Gastrocnemius medialis (tissue), 4 donors: Measurements from ENCODE around the gene RPL10A. TPM values are rescaled to one million over a fixed set of nuclear protein-coding genes. Genes with fewer than 3 reads are reported as not detected.

ENCODE experiments used
- ATAC-seq, 2 donors: fragments of 150-250 bp; one replicate each; pipeline ENCODE4 v1.9.1; 2016
- DNase-seq, 2 donors: peaks; one replicate each; pipeline ENCODE4 v3.0.0-alpha.2; 2019
- H3K27ac ChIP-seq, 4 donors: fragments of 200-600 bp; sonication (generic); 1 replicate in 1 of 4; 2 replicates in 3 of 4; pipeline ENCODE4 v1.5.1; 2016 to 2018; ENCODE audit warnings: mild to moderate bottlenecking in 2 of 4, moderate library complexity in 1 of 4
- H3K27me3 ChIP-seq, 3 donors: fragments of 200-600 bp; sonication (generic) in 2 of 3; 1 replicate in 1 of 3; 2 replicates in 2 of 3; pipeline versions ENCODE4 v1.5.1 to v1.6.0; 2016 to 2019; ENCODE audit warnings: mild to moderate bottlenecking in 1 of 3, moderate library complexity in 1 of 3
- H3K36me3 ChIP-seq, 2 donors: fragments of 200-600 bp; sonication (generic) in 1 of 2; one replicate each; pipeline ENCODE4 v1.5.1; 2017 to 2018
- H3K4me1 ChIP-seq, 2 donors: fragments of 200-600 bp; sonication (generic) in 1 of 2; one replicate each; pipeline ENCODE4 v1.5.1; 2016 to 2017; ENCODE audit warnings: mild to moderate bottlenecking in 2 of 2
- H3K4me3 ChIP-seq, 4 donors: fragments of 200-600 bp; sonication (generic) in 3 of 4; 1 replicate in 1 of 4; 2 replicates in 3 of 4; pipeline ENCODE4 v1.5.1; 2016 to 2019; ENCODE audit warnings: mild to moderate bottlenecking in 2 of 4
- H3K9me3 ChIP-seq, 3 donors: fragments of 200-600 bp; sonication (generic) in 2 of 3; 1 replicate in 1 of 3; 2 replicates in 2 of 3; pipeline ENCODE4 v1.5.1; 2016 to 2019
- POLR2A ChIP-seq, 2 donors: fragments of 450-650 bp; IDR thresholded peaks; one replicate each; pipeline ENCODE4 v1.6.1; 2017; ENCODE audit warnings: antibody characterized with exemption in 2 of 2, mild to moderate bottlenecking in 2 of 2, moderate library complexity in 2 of 2
- in situ Hi-C, 4 donors: fragments of 200-750 bp; cut with MboI; loops; one replicate each; pipeline versions ENCODE4 v1.15.0 to v1.8.0; 2017; ENCODE audit warnings: low sequenced_read_pairs in 4 of 4
- intact Hi-C: fragments of 100-400 bp; cut with DNase I; formaldehyde crosslinking; loops from one replicate; pipeline ENCODE4 v1.15.1; 2023; ENCODE audit warnings: low total_unique reads
- total RNA-seq, 4 donors: library from RNA; depleted of rRNA; stranded (reverse); fragments of >200 nt; gene quantifications; one replicate each; pipeline versions ENCODE4 v1.1.0 to v1.2.3, GENCODE V29; 2016
- TF ChIP-seq, protein P1 (sequence below), 5 experiments: fragments of 450-650 bp in 3 of 5; fragments of 200-600 bp in 2 of 5; sonication (generic) in 2 of 5; IDR thresholded peaks in 4 of 5; conservative IDR thresholded peaks in 1 of 5; 1 replicate in 4 of 5; 2 replicates in 1 of 5; pipeline ENCODE4 v1.5.1; 2016 to 2019; ENCODE audit warnings: antibody characterized with exemption in 5 of 5, mild to moderate bottlenecking in 3 of 5, moderate library complexity in 3 of 5

Gene RPL10A
- total RNA-seq, 4 donors from 2014 or later = 772 to 1,014 (median 808) TPM

DNA sequence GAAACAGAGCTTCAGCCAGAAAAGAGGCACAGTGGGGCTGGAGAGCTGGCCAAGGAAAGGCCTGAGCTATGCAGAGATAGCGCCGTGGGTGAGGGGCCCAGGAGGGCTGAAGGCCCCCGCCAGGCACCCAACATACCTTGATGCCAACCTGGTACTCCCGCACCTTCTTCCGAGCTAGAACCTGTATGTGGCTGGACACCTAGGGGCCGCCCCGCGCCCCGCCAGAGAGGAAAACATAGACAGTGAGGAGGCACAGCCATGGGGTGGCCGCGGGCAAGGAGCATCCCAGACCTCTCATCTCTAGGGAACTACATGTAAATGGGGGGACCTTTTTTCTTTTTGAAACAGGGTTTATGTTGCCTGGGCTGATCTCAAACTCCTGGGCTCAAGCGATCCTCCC is 12.0 kb downstream of the RPL10A start:
- intact Hi-C loops = no loop called here
- no peak for ATAC-seq
- TF ChIP-seq POLR2A (IDR thresholded peaks at IDR 0.05) = no peak
- TF ChIP-seq, protein P1, sequence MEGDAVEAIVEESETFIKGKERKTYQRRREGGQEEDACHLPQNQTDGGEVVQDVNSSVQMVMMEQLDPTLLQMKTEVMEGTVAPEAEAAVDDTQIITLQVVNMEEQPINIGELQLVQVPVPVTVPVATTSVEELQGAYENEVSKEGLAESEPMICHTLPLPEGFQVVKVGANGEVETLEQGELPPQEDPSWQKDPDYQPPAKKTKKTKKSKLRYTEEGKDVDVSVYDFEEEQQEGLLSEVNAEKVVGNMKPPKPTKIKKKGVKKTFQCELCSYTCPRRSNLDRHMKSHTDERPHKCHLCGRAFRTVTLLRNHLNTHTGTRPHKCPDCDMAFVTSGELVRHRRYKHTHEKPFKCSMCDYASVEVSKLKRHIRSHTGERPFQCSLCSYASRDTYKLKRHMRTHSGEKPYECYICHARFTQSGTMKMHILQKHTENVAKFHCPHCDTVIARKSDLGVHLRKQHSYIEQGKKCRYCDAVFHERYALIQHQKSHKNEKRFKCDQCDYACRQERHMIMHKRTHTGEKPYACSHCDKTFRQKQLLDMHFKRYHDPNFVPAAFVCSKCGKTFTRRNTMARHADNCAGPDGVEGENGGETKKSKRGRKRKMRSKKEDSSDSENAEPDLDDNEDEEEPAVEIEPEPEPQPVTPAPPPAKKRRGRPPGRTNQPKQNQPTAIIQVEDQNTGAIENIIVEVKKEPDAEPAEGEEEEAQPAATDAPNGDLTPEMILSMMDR (IDR thresholded peaks at IDR 0.05 in 4 of 5, conservative IDR thresholded peaks at IDR 0.05 in 1 of 5) = no peak
- no peaks in the 10 kb centered on the region for H3K9me3 ChIP-seq
- no peak overlapping the region for H3K27ac ChIP-seq
- no peaks in the 10 kb centered on the region for H3K27me3 ChIP-seq
- peaks cover 0 to 4% of the 10 kb centered on the region in 2 donors for H3K36me3 ChIP-seq
- no peak for DNase-seq
- no peaks in the 10 kb centered on the region for H3K4me1 ChIP-seq
- H3K4me3 ChIP-seq = no peak overlapping the region
- in situ Hi-C loops = no loop called here

- H3K36me3 ChIP-seq = peaks cover 0 to 4% of the 10 kb centered on the region in 2 donors
- no peak for DNase-seq
- ATAC-seq = no peak
- H3K4me3 ChIP-seq = no peak overlapping the region
- H3K27ac ChIP-seq = no peak overlapping the region
- H3K27me3 ChIP-seq = no peaks in the 10 kb centered on the region
- intact Hi-C loops (no loop called here), in situ Hi-C loops (no loop called here)
- no peak for TF ChIP-seq POLR2A (IDR thresholded peaks at IDR 0.05)
- TF ChIP-seq, protein P1 (IDR thresholded peaks at IDR 0.05 in 4 of 5, conservative IDR thresholded peaks at IDR 0.05 in 1 of 5) = no peak
- H3K4me1 ChIP-seq = peaks cover 0 to 6% of the 10 kb centered on the region in 2 donors
- H3K9me3 ChIP-seq = no peaks in the 10 kb centered on the region
Observed at GRCh38 chr6:35481226-35481625, 13.0 kb downstream of the RPL10A start.

GRCh38 chr6:35483062-35483461 is 14.9 kb downstream of the RPL10A start:
- in situ Hi-C loops (no loop called here), intact Hi-C loops (no loop called here)
- peaks cover 0 to 4% of the 10 kb centered on the region in 2 donors for H3K36me3 ChIP-seq
- H3K9me3 ChIP-seq = no peaks in the 10 kb centered on the region
- DNase-seq (no peak), ATAC-seq (no peak)
- no peak overlapping the region for H3K27ac ChIP-seq
- H3K27me3 ChIP-seq = no peaks in the 10 kb centered on the region
- TF ChIP-seq, protein P1 (IDR thresholded peaks at IDR 0.05 in 4 of 5, conservative IDR thresholded peaks at IDR 0.05 in 1 of 5) = no peak
- TF ChIP-seq POLR2A (IDR thresholded peaks at IDR 0.05) = no peak
- H3K4me3 ChIP-seq = no peak overlapping the region
- H3K4me1 ChIP-seq = peaks cover 0 to 14% of the 10 kb centered on the region in 2 donors

- in situ Hi-C loops = no loop called here
- TF ChIP-seq POLR2A (IDR thresholded peaks at IDR 0.05) = no peak
- TF ChIP-seq, protein P1 (IDR thresholded peaks at IDR 0.05 in 4 of 5, conservative IDR thresholded peaks at IDR 0.05 in 1 of 5) = no peak
- H3K27me3 ChIP-seq = no peaks in the 10 kb centered on the region
- H3K9me3 ChIP-seq = no peaks in the 10 kb centered on the region
- H3K4me3 ChIP-seq = no peak overlapping the region
- intact Hi-C loops = no loop called here
- no peak overlapping the region for H3K27ac ChIP-seq
- H3K36me3 ChIP-seq = no peaks in the 10 kb centered on the region
- DNase-seq (no peak), ATAC-seq (no peak)
- peaks cover 0 to 15% of the 10 kb centered on the region in 2 donors for H3K4me1 ChIP-seq
Observed at GRCh38 chr6:35483490-35483889, 15.3 kb downstream of the RPL10A start.
